AG09319 (cell line): ENCODE results near the gene HTR7.

ENCODE experiments used
- DNase-seq: peaks from one replicate; pipeline ENCODE4 v3.0.0-alpha.2; 2010; ENCODE audit warnings: low read depth; ENCODE audit errors: extremely low read depth
- TF ChIP-seq, protein P1 (sequence below): IDR thresholded peaks from 2 replicates; pipeline ENCODE4 v1.5.1; 2011; ENCODE audit warnings: low read depth, mild to moderate bottlenecking, inconsistent platforms, low read length, moderate library complexity

Gene HTR7

DNA sequence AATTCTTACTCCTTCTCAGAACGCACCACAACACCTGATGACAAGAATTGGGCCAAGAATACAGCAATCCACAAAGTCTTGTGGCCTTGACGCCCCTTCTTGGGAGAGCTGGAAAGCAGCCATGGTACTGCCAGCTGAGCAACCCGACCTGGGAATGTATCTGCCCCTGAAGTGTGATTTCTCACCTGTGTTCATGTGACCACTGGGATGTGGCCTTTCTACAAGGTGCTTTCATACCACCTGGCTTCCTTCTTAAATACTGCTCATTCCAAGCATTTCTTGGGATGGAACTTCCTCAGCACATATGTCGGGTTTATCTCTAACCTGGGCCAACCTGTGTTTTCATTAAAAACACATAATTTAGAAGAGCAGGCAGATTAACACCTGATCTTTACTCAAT lies 72.1 kb downstream of the HTR7 start:
- TF ChIP-seq, protein P1, sequence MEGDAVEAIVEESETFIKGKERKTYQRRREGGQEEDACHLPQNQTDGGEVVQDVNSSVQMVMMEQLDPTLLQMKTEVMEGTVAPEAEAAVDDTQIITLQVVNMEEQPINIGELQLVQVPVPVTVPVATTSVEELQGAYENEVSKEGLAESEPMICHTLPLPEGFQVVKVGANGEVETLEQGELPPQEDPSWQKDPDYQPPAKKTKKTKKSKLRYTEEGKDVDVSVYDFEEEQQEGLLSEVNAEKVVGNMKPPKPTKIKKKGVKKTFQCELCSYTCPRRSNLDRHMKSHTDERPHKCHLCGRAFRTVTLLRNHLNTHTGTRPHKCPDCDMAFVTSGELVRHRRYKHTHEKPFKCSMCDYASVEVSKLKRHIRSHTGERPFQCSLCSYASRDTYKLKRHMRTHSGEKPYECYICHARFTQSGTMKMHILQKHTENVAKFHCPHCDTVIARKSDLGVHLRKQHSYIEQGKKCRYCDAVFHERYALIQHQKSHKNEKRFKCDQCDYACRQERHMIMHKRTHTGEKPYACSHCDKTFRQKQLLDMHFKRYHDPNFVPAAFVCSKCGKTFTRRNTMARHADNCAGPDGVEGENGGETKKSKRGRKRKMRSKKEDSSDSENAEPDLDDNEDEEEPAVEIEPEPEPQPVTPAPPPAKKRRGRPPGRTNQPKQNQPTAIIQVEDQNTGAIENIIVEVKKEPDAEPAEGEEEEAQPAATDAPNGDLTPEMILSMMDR, result no peak
- DNase-seq, result no peak

DNA sequence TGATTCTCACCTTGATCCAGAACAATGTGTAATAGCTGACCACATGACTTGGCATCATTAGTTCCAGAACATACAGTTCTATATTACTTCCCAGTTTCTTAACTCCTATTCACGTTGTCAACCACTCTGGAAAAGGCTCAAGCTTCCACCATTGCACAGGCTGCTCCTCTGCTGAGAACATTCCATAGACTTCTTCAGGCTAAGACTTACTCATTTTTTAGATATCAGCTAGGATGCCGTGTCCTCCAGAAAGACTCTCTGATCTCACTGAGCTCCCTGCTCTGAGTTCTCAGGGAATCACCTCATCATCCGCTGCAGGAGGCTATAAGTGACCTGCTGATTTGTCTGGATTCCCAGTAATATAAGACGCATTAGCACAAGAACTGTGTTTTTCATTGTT lies 73.1 kb downstream of the HTR7 start:
- TF ChIP-seq, protein P1, result no peak
- no peak for DNase-seq

GRCh38 chr10:90780488-90780887 lies 77.4 kb downstream of the HTR7 start:
- TF ChIP-seq, protein P1, result no peak
- DNase-seq, result no peak

GRCh38 chr10:90779548-90779947 lies 78.3 kb downstream of the HTR7 start:
- no peak for DNase-seq

GRCh38 chr10:90777621-90778020 lies 80.2 kb downstream of the HTR7 start:
- no peak for DNase-seq
- TF ChIP-seq, protein P1, result no peak

More at GRCh38 chr10:90779548-90779947, 78.3 kb downstream of the HTR7 start:
- TF ChIP-seq, protein P1, result no peak

- DNase-seq, result no peak
- TF ChIP-seq, protein P1, result no peak
Measured at GRCh38 chr10:90775351-90776028, 82.3 kb downstream of the HTR7 start.

GRCh38 chr10:90769946-90770841 lies 87.6 kb downstream of the HTR7 start:
- no peak for DNase-seq
- TF ChIP-seq, protein P1, result no peak
